Measurements from ENCODE around the gene THSD4.

DNA sequence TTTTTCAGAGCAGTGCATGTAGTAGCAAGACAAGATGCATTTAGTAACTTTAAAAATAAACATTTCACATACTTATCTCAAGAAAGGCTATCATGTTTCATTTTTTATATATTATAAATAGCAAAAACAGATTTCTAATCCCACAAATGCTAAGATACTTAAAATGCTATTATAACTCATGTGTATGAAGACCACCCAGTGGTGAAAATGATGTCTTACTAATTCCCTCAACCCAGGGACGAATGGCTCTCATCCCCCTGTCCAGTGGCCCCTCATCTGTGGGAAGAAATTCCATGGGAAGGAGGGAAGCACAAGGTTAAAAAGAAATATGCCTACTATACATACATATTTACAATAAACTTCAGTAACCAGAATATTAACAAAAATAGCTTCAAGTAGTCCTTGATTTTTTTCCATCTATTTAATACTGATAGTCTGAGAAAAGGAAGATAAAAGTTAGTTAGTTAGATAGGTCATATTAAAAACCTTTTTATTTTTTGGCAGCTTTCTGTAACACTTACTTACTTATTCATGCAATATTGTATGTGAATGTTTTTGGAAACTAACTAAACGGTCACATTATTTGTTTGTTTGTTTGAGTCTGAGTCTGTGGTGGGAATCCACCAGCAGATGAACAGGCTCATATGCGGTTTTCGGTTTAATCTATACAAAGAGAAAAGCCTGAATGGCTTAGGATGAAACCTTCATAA, 709.9 kb downstream of the THSD4 start:
- TF ChIP-seq, protein P1, sequence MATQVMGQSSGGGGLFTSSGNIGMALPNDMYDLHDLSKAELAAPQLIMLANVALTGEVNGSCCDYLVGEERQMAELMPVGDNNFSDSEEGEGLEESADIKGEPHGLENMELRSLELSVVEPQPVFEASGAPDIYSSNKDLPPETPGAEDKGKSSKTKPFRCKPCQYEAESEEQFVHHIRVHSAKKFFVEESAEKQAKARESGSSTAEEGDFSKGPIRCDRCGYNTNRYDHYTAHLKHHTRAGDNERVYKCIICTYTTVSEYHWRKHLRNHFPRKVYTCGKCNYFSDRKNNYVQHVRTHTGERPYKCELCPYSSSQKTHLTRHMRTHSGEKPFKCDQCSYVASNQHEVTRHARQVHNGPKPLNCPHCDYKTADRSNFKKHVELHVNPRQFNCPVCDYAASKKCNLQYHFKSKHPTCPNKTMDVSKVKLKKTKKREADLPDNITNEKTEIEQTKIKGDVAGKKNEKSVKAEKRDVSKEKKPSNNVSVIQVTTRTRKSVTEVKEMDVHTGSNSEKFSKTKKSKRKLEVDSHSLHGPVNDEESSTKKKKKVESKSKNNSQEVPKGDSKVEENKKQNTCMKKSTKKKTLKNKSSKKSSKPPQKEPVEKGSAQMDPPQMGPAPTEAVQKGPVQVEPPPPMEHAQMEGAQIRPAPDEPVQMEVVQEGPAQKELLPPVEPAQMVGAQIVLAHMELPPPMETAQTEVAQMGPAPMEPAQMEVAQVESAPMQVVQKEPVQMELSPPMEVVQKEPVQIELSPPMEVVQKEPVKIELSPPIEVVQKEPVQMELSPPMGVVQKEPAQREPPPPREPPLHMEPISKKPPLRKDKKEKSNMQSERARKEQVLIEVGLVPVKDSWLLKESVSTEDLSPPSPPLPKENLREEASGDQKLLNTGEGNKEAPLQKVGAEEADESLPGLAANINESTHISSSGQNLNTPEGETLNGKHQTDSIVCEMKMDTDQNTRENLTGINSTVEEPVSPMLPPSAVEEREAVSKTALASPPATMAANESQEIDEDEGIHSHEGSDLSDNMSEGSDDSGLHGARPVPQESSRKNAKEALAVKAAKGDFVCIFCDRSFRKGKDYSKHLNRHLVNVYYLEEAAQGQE (IDR thresholded peaks at IDR 0.05; ENCODE audit: insufficient replicate concordance, low read depth) = no peak
- no peak for TF ChIP-seq CTCF (IDR thresholded peaks at IDR 0.05; ENCODE audit: insufficient read depth, low read length)
- no peak for TF ChIP-seq SPI1 (IDR thresholded peaks at IDR 0.05; ENCODE audit: borderline replicate concordance, low read depth)

Data from HL-60 (cell line).